SK-N-SH (cell line): Measurements from ENCODE around the gene GGCX. TPM values are rescaled to one million over a fixed set of nuclear protein-coding genes. Genes with fewer than 3 reads are reported as not detected.
A peak's percentile ranks its signal among the peaks of the same experiment; 100 is the strongest.

Source experiments
- CTCF ChIA-PET: fragments of 300-600, 350-600 bp; formaldehyde crosslinking; extraction: SDS; loops from one replicate; lab custom pipeline; 2021; lab: Yijun Ruan, JAX
- POLR2A ChIA-PET: fragments of 350-600 bp; sonication (Branson Sonifier 250); formaldehyde crosslinking; extraction: SDS; loops from one replicate; lab custom pipeline; 2020; ENCODE audit warnings: antibody characterized with exemption, inconsistent platforms; lab: Yijun Ruan, JAX
- DNase-seq: peaks from one replicate; pipeline ENCODE4 v3.0.0; 2012
- H2AFZ ChIP-seq: fragments of 200-600 bp; sonication (generic); 2 replicates; pipeline ENCODE4 v1.8.1; 2016; ENCODE audit warnings: antibody characterized with exemption, mild to moderate bottlenecking, low read depth
- H3F3A ChIP-seq: fragments of 200-600 bp; sonication (generic); replicated peaks from 2 replicates; pipeline ENCODE3; 2016; ENCODE audit warnings: antibody characterized with exemption, mild to moderate bottlenecking; ENCODE audit not compliant: insufficient read depth
- H3K27ac ChIP-seq, 2 experiments: fragments of 200-500 bp in 1 of 2; fragments of 200-600 bp in 1 of 2; sonication (Bioruptor generic) in 1 of 2; sonication (generic), shearing (Covaris generic) in 1 of 2; 2 replicates each; pipeline versions ENCODE4 v1.5.1 to v1.6.1; 2014 to 2016; ENCODE audit warnings: low read depth in 2 of 2, inconsistent platforms in 1 of 2, low read length in 1 of 2, mild to moderate bottlenecking in 1 of 2, mixed read lengths in 1 of 2
- H3K27me3 ChIP-seq: fragments of 200-600 bp; sonication (generic), shearing (Covaris generic); 2 replicates; pipeline ENCODE4 v1.6.1; 2016; ENCODE audit warnings: mixed run types; ENCODE audit not compliant: insufficient read depth
- H3K36me3 ChIP-seq, 2 experiments: fragments of 200-500 bp in 1 of 2; fragments of 200-600 bp in 1 of 2; sonication (Bioruptor generic) in 1 of 2; sonication (generic) in 1 of 2; replicated peaks in 1 of 2; 2 replicates each; pipeline versions ENCODE3 to v1.5.1; 2014 to 2016; ENCODE audit warnings: low read length in 1 of 2, mild to moderate bottlenecking in 1 of 2; ENCODE audit not compliant: insufficient read depth in 2 of 2, control insufficient read depth in 1 of 2
- H3K4me1 ChIP-seq, 2 experiments: fragments of 200-500 bp in 1 of 2; fragments of 200-600 bp in 1 of 2; sonication (Bioruptor generic) in 1 of 2; sonication (generic), shearing (Covaris generic) in 1 of 2; 2 replicates each; pipeline versions ENCODE4 v1.5.1 to v1.6.1; 2014 to 2016; ENCODE audit warnings: low read depth in 1 of 2, low read length in 1 of 2, mixed run types in 1 of 2; ENCODE audit not compliant: insufficient read depth in 2 of 2, control insufficient read depth in 1 of 2
- H3K4me2 ChIP-seq: fragments of 200-600 bp; sonication (generic), shearing (Covaris generic); 2 replicates; pipeline ENCODE4 v1.6.1; 2017; ENCODE audit warnings: mixed run types
- H3K4me3 ChIP-seq, 2 experiments: fragments of 200-500 bp in 1 of 2; fragments of 200-600 bp in 1 of 2; sonication (Bioruptor generic) in 1 of 2; sonication (generic), shearing (Covaris generic) in 1 of 2; 2 replicates each; pipeline versions ENCODE4 v1.5.1 to v1.8.1; 2014 to 2016; ENCODE audit warnings: low read depth in 2 of 2, inconsistent platforms in 1 of 2, low read length in 1 of 2, mild to moderate bottlenecking in 1 of 2, mixed read lengths in 1 of 2, moderate library complexity in 1 of 2
- H3K79me2 ChIP-seq: fragments of 200-600 bp; sonication (generic); 2 replicates; pipeline ENCODE4 v1.8.1; 2017; ENCODE audit warnings: mild to moderate bottlenecking; ENCODE audit not compliant: insufficient read depth
- H3K9ac ChIP-seq: fragments of 200-600 bp; sonication (generic); 2 replicates; pipeline ENCODE4 v1.6.1; 2017; ENCODE audit warnings: mixed run types
- H3K9me2 ChIP-seq: fragments of 200-600 bp; sonication (generic); 2 replicates; pipeline ENCODE4 v1.6.1; 2017; ENCODE audit warnings: mixed run types
- H3K9me3 ChIP-seq: fragments of 200-600 bp; sonication (generic); 2 replicates; pipeline ENCODE4 v1.6.1; 2017; ENCODE audit warnings: mixed run types, mild to moderate bottlenecking, moderate library complexity
- H4K20me1 ChIP-seq: fragments of 200-600 bp; sonication (generic); 2 replicates; pipeline ENCODE4 v1.6.1; 2017; ENCODE audit warnings: mild to moderate bottlenecking, mixed run types; ENCODE audit not compliant: insufficient read depth
- CHD2 ChIP-seq: fragments of 150-350 bp; IDR thresholded peaks from 2 replicates; pipeline ENCODE4 v1.6.1; 2018; ENCODE audit warnings: low read length; ENCODE audit not compliant: partially characterized antibody
- EP300 ChIP-seq, 2 experiments: IDR thresholded peaks; 2 replicates each; pipeline versions ENCODE4 v1.4.0 to v1.6.1; 2012; ENCODE audit warnings: borderline replicate concordance in 1 of 2, low read depth in 1 of 2, low read length in 1 of 2
- EZH2phosphoT487 ChIP-seq: fragments of 200-600 bp; sonication (generic); IDR thresholded peaks from 2 replicates; pipeline ENCODE4 v1.6.1; 2017; ENCODE audit warnings: low read depth, mixed run types, mild to moderate bottlenecking, antibody characterized with exemption, moderate library complexity, borderline replicate concordance
- FOXM1 ChIP-seq: IDR thresholded peaks from 2 replicates; pipeline ENCODE4 v1.4.0; 2012; ENCODE audit warnings: low read depth, mild to moderate bottlenecking
- GABPA ChIP-seq: IDR thresholded peaks from 2 replicates; pipeline ENCODE4 v1.4.0; 2012; ENCODE audit warnings: low read depth, mild to moderate bottlenecking
- JUND ChIP-seq: IDR thresholded peaks from 2 replicates; pipeline ENCODE4 v1.4.0; 2012
- MXI1 ChIP-seq: IDR thresholded peaks from 2 replicates; pipeline ENCODE4 v1.6.1; 2012; ENCODE audit warnings: mild to moderate bottlenecking, low read depth, low read length, improper control_type of control experiment
- NRF1 ChIP-seq: IDR thresholded peaks from 2 replicates; pipeline ENCODE4 v1.6.1; 2012; ENCODE audit warnings: low read depth, mild to moderate bottlenecking, low read length
- POLR2AphosphoS5 ChIP-seq: IDR thresholded peaks from 2 replicates; pipeline ENCODE4 v1.6.1; 2012; ENCODE audit warnings: low read depth, low read length
- RAD21 ChIP-seq: IDR thresholded peaks from 2 replicates; pipeline ENCODE4 v1.6.1; 2012; ENCODE audit warnings: mild to moderate bottlenecking, low read length
- RFX5 ChIP-seq: IDR thresholded peaks from 2 replicates; pipeline ENCODE4 v1.6.1; 2012; ENCODE audit warnings: mild to moderate bottlenecking, improper control_type of control experiment, low read length
- SIN3A ChIP-seq: IDR thresholded peaks from 2 replicates; pipeline ENCODE4 v1.6.1; 2012; ENCODE audit warnings: low read depth, mild to moderate bottlenecking, low read length, moderate library complexity, borderline replicate concordance
- SMC3 ChIP-seq: IDR thresholded peaks from 2 replicates; pipeline ENCODE4 v1.6.1; 2012; ENCODE audit warnings: low read depth, low read length, improper control_type of control experiment
- TAF1 ChIP-seq: IDR thresholded peaks from 2 replicates; pipeline ENCODE4 v1.6.1; 2012; ENCODE audit warnings: low read depth, mild to moderate bottlenecking, low read length, moderate library complexity, borderline replicate concordance
- TCF12 ChIP-seq: IDR thresholded peaks from 2 replicates; pipeline ENCODE4 v1.4.0; 2012
- TEAD4 ChIP-seq: IDR thresholded peaks from 2 replicates; pipeline ENCODE4 v1.4.0; 2012; ENCODE audit warnings: mild to moderate bottlenecking, borderline replicate concordance; ENCODE audit not compliant: insufficient read depth
- YY1 ChIP-seq: IDR thresholded peaks from 2 replicates; pipeline ENCODE4 v1.4.0; 2012; ENCODE audit warnings: low read depth, mild to moderate bottlenecking
- WGBS: methylation state at CpG from one replicate; pipeline ENCODE4 v1.1.6; 2017; ENCODE audit warnings: low lambda C conversion rate; 5-methylcytosine and 5-hydroxymethylcytosine counted together
- polyA plus RNA-seq, 3 experiments: library from polyadenylated mRNA; depleted of rRNA; stranded (reverse); fragments of >200 nt; gene quantifications; 2 replicates each; pipeline ENCODE4 v1.2.3, GENCODE V29; 2012
- TF ChIP-seq, protein P1 (sequence below): IDR thresholded peaks from 2 replicates; pipeline ENCODE4; 2012
- TF ChIP-seq, protein P2 (sequence below): IDR thresholded peaks from 2 replicates; pipeline ENCODE4 v1.4.0; 2012; ENCODE audit warnings: low read depth
- TF ChIP-seq, protein P3 (sequence below): fragments of 200-600 bp; sonication (generic); IDR thresholded peaks from 2 replicates; pipeline ENCODE4 v1.6.1; 2017; ENCODE audit warnings: antibody characterized with exemption, mild to moderate bottlenecking, moderate library complexity
- TF ChIP-seq, protein P4 (sequence below): fragments of 150-350 bp; IDR thresholded peaks from 2 replicates; pipeline ENCODE4 v1.6.1; 2017; ENCODE audit warnings: antibody characterized with exemption, low read length, low read depth, borderline replicate concordance
- TF ChIP-seq, protein P5 (sequence below): IDR thresholded peaks from 2 replicates; pipeline ENCODE4 v1.4.0; 2012; ENCODE audit warnings: low read depth, borderline replicate concordance
- TF ChIP-seq, protein P6 (sequence below): IDR thresholded peaks from 2 replicates; pipeline ENCODE4 v1.4.0; 2012; ENCODE audit warnings: low read depth, borderline replicate concordance

GGCX gene
- polyA plus RNA-seq, 1 of the 3 experiments (the other 2 are of a cell fraction) = 34.5 TPM

DNA sequence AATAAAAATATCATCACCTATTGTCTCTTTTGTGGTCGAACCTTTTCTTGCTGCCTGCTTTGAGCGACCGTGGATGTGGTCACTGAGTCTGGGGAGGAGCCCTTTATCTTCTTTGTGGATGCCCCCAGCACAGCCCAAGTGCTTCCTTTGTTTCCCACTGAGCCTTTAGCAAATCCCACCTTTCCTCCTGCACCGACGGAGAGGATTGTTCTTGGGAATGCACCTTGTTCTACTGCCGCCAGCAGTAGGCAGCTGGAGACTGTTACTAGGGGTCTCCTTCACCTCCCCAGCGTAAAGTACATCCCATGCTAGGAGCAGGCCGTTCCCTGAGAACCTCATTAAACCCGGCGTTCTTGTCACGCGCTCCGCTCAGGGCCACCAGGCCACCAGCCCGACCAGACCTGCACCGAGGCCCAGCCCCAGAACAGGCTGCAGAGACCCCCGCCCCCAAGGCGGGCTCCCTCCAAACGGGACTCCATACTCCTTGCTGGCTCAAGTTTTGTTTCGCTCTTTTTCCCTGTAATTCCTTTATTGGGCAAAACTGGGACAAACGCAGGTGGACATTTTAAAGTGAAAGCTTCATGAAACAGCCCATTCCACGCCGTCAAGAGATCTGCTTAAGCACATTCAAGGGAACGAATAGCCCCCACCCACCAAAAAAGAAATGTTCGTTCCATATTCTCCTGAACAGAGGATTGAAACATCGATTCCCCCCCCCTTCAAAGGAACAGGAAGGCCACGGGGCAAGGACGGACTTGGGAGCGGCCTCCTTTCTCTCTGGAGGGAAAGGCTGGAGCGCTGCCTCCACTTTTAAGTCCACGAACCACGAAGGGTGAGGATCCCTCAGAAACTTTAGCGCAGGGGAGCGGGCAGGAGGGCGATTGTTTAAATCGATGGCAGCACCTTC, 23.4 kb downstream of the GGCX start:
- Histone ChIP-seq H3K4me3 (peak overlapping the region; percentile 94 to 99), H3K9me2 (no peaks in the 10 kb centered on the region), H3K9me3 (no peaks in the 10 kb centered on the region), H3K4me2 (peak overlapping the region; percentile 91), H3F3A (peaks cover 9% of the 10 kb centered on the region), H3K27me3 (no peaks in the 10 kb centered on the region), H3K79me2 (peaks cover 61% of the 10 kb centered on the region), H4K20me1 (peaks cover 34% of the 10 kb centered on the region), H3K27ac (peak overlapping the region; percentile 98 to 100), H3K36me3 (peaks cover 25 to 27% of the 10 kb centered on the region in 2 experiments), H3K9ac (peak overlapping the region; percentile 99), H3K4me1 (peaks cover 28 to 43% of the 10 kb centered on the region in 2 experiments; a peak in 3 of 4 replicates), H2AFZ (peak overlapping the region; percentile 84)
- WGBS = 5% methylated on average over 28 of the region's 35 CpGs
- peak; percentile 72 for DNase-seq
- CTCF ChIA-PET = interaction anchor here (0.8 to 10.6 kb wide), 15 partner anchors 9 to 117 kb away, joined by 3 to 146 read pairs (median 8); partner anchors contain the start of genes GGCX and SH2D6
- TF ChIP-seq RFX5 = no peak
- no peak for TF ChIP-seq FOXM1
- no peak for TF ChIP-seq TCF12
- no peak for TF ChIP-seq YY1
- TF ChIP-seq, protein P1, sequence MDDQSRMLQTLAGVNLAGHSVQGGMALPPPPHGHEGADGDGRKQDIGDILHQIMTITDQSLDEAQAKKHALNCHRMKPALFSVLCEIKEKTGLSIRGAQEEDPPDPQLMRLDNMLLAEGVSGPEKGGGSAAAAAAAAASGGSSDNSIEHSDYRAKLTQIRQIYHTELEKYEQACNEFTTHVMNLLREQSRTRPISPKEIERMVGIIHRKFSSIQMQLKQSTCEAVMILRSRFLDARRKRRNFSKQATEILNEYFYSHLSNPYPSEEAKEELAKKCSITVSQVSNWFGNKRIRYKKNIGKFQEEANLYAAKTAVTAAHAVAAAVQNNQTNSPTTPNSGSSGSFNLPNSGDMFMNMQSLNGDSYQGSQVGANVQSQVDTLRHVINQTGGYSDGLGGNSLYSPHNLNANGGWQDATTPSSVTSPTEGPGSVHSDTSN = no peak
- TF ChIP-seq, protein P2, sequence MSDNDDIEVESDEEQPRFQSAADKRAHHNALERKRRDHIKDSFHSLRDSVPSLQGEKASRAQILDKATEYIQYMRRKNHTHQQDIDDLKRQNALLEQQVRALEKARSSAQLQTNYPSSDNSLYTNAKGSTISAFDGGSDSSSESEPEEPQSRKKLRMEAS = 0 out of 2 replicates have a peak, but pooled peaks have one; percentile 29
- TF ChIP-seq, protein P3, sequence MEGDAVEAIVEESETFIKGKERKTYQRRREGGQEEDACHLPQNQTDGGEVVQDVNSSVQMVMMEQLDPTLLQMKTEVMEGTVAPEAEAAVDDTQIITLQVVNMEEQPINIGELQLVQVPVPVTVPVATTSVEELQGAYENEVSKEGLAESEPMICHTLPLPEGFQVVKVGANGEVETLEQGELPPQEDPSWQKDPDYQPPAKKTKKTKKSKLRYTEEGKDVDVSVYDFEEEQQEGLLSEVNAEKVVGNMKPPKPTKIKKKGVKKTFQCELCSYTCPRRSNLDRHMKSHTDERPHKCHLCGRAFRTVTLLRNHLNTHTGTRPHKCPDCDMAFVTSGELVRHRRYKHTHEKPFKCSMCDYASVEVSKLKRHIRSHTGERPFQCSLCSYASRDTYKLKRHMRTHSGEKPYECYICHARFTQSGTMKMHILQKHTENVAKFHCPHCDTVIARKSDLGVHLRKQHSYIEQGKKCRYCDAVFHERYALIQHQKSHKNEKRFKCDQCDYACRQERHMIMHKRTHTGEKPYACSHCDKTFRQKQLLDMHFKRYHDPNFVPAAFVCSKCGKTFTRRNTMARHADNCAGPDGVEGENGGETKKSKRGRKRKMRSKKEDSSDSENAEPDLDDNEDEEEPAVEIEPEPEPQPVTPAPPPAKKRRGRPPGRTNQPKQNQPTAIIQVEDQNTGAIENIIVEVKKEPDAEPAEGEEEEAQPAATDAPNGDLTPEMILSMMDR = peak; percentile 39
- 0 out of 4 replicates have a peak, but pooled peaks of 1 of the 2 experiments have one; percentile 3 for TF ChIP-seq EP300 (IDR thresholded peaks at IDR 0.05; ENCODE audit: borderline replicate concordance in 1 of 2, low read depth in 1 of 2, low read length in 1 of 2)
- TF ChIP-seq CHD2 = peak; percentile 14
- TF ChIP-seq, protein P4, sequence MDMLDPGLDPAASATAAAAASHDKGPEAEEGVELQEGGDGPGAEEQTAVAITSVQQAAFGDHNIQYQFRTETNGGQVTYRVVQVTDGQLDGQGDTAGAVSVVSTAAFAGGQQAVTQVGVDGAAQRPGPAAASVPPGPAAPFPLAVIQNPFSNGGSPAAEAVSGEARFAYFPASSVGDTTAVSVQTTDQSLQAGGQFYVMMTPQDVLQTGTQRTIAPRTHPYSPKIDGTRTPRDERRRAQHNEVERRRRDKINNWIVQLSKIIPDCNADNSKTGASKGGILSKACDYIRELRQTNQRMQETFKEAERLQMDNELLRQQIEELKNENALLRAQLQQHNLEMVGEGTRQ = no peak
- TF ChIP-seq EZH2phosphoT487 = no peak
- TF ChIP-seq JUND = no peak
- TF ChIP-seq TEAD4 = no peak
- TF ChIP-seq SIN3A = peak; percentile 48; the same call in 1 of the 2 replicates
- peak; percentile 11; the same call in 1 of the 2 replicates for TF ChIP-seq POLR2AphosphoS5
- peak; percentile 23; the same call in 1 of the 2 replicates for TF ChIP-seq SMC3
- TF ChIP-seq, protein P5, sequence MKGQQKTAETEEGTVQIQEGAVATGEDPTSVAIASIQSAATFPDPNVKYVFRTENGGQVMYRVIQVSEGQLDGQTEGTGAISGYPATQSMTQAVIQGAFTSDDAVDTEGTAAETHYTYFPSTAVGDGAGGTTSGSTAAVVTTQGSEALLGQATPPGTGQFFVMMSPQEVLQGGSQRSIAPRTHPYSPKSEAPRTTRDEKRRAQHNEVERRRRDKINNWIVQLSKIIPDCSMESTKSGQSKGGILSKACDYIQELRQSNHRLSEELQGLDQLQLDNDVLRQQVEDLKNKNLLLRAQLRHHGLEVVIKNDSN = no peak
- TF ChIP-seq TAF1 = no peak; the same call in 1 of the 2 replicates
- TF ChIP-seq NRF1 = no peak
- TF ChIP-seq, protein P6, sequence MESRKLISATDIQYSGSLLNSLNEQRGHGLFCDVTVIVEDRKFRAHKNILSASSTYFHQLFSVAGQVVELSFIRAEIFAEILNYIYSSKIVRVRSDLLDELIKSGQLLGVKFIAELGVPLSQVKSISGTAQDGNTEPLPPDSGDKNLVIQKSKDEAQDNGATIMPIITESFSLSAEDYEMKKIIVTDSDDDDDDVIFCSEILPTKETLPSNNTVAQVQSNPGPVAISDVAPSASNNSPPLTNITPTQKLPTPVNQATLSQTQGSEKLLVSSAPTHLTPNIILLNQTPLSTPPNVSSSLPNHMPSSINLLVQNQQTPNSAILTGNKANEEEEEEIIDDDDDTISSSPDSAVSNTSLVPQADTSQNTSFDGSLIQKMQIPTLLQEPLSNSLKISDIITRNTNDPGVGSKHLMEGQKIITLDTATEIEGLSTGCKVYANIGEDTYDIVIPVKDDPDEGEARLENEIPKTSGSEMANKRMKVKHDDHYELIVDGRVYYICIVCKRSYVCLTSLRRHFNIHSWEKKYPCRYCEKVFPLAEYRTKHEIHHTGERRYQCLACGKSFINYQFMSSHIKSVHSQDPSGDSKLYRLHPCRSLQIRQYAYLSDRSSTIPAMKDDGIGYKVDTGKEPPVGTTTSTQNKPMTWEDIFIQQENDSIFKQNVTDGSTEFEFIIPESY = no peak
- peak; percentile 49 for TF ChIP-seq RAD21
- no peak for TF ChIP-seq GABPA
- TF ChIP-seq MXI1 = no peak; the same call in 1 of the 2 replicates
- POLR2A ChIA-PET = interaction anchor here (0.9 to 6.1 kb wide), 18 partner anchors 8 to 139 kb away, joined by 3 to 135 read pairs (median 11); partner anchors contain the start of gene SH2D6
